Keratinocyte (primary cell): ENCODE measurements around the gene TMEM132A. TPM values are rescaled to one million over a fixed set of nuclear protein-coding genes. Genes with fewer than 3 reads are reported as not detected.

Experiments used
- DNase-seq: peaks from one replicate; pipeline ENCODE4 v3.0.0-alpha.2; 2011; ENCODE audit warnings: low read depth, missing footprints, low spot score
- FAIRE-seq: peaks from 2 replicates; lab custom pipeline; 2011; peaks lifted over from hg19 to GRCh38; lab: Jason Lieb, UNC
- H2AFZ ChIP-seq: 2 replicates; pipeline ENCODE4 v1.6.0; 2012; ENCODE audit warnings: low read length, control low read depth, inconsistent platforms; ENCODE audit not compliant: control insufficient read depth
- H3K27ac ChIP-seq: 2 replicates; pipeline ENCODE4 v1.5.1; 2011; ENCODE audit warnings: low read length; ENCODE audit not compliant: control insufficient read depth, insufficient read depth
- H3K27me3 ChIP-seq: 3 replicates; pipeline ENCODE4 v1.6.0; 2011; ENCODE audit warnings: low read length; ENCODE audit not compliant: control insufficient read depth, insufficient read depth; ENCODE audit errors: extremely low read depth
- H3K36me3 ChIP-seq, 2 experiments: 2 replicates in 1 of 2; 3 replicates in 1 of 2; pipeline ENCODE4 v1.5.1; 2011; ENCODE audit warnings: low read length in 2 of 2, mild to moderate bottlenecking in 1 of 2; ENCODE audit not compliant: control insufficient read depth in 2 of 2, insufficient read depth in 2 of 2; ENCODE audit errors: extremely low read depth in 1 of 2
- H3K4me1 ChIP-seq: 3 replicates; pipeline ENCODE4 v1.5.1; 2011; ENCODE audit warnings: low read length; ENCODE audit not compliant: control insufficient read depth, insufficient read depth; ENCODE audit errors: extremely low read depth
- H3K4me2 ChIP-seq: 3 replicates; pipeline ENCODE4 v1.6.0; 2011; ENCODE audit warnings: low read depth, low read length; ENCODE audit not compliant: control insufficient read depth, insufficient read depth; ENCODE audit errors: extremely low read depth
- H3K4me3 ChIP-seq, 3 experiments: fragments of 200-600 bp in 1 of 3; sonication (generic) in 1 of 3; 2 replicates in 2 of 3; 3 replicates in 1 of 3; pipeline ENCODE4 v1.5.1; 2011 to 2016; ENCODE audit warnings: low read length in 3 of 3, mild to moderate bottlenecking in 3 of 3, control low read depth in 2 of 3, inconsistent platforms in 1 of 3, low read depth in 1 of 3, mixed read lengths in 1 of 3, mixed run types in 1 of 3, moderate library complexity in 1 of 3; ENCODE audit not compliant: control insufficient read depth in 2 of 3, insufficient read depth in 2 of 3; ENCODE audit errors: extremely low read depth in 1 of 3
- H3K79me2 ChIP-seq: 2 replicates; pipeline ENCODE4 v1.6.0; 2012; ENCODE audit warnings: low read length; ENCODE audit not compliant: control insufficient read depth, insufficient read depth
- H3K9ac ChIP-seq: 3 replicates; pipeline ENCODE4 v1.6.0; 2011; ENCODE audit warnings: low read length; ENCODE audit not compliant: control insufficient read depth, insufficient read depth; ENCODE audit errors: extremely low read depth
- H3K9me1 ChIP-seq: 3 replicates; pipeline ENCODE4 v1.6.0; 2011; ENCODE audit warnings: low read length; ENCODE audit not compliant: control insufficient read depth, insufficient read depth; ENCODE audit errors: extremely low read depth
- H3K9me3 ChIP-seq: 2 replicates; pipeline ENCODE4 v1.5.1; 2012; ENCODE audit warnings: low read depth, low read length; ENCODE audit not compliant: control insufficient read depth
- H4K20me1 ChIP-seq: 3 replicates; pipeline ENCODE4 v1.6.0; 2011; ENCODE audit warnings: low read length; ENCODE audit not compliant: control insufficient read depth, insufficient read depth; ENCODE audit errors: extremely low read depth
- CTCF ChIP-seq, 3 experiments: IDR thresholded peaks in 1 of 3; conservative IDR thresholded peaks in 1 of 3; optimal IDR thresholded peaks in 1 of 3; 2 replicates in 2 of 3; 3 replicates in 1 of 3; pipeline versions ENCODE3 to v1.5.1; 2011; ENCODE audit warnings: low read length in 3 of 3, mild to moderate bottlenecking in 3 of 3, moderate library complexity in 2 of 3, control low read depth in 1 of 3, inconsistent platforms in 1 of 3; ENCODE audit not compliant: insufficient read depth in 2 of 3; ENCODE audit errors: extremely low read depth in 1 of 3
- EZH2 ChIP-seq: IDR thresholded peaks from one replicate; pipeline ENCODE4 v1.6.1; 2012; ENCODE audit warnings: inconsistent platforms, mild to moderate bottlenecking, low read length, moderate library complexity
- dilution Hi-C: fragments of 300-500 bp; cut with MboI; formaldehyde crosslinking; loops from one replicate; pipeline ENCODE4 v1.7.0; 2020; ENCODE audit warnings: low sequenced_read_pairs; ENCODE audit not compliant: extremely low pct_ligation_motif_present
- polyA plus RNA-seq, 5 experiments: library from polyadenylated mRNA; depleted of rRNA in 3 of 5; stranded (reverse) in 3 of 5; stranded (forward) in 1 of 5; unstranded in 1 of 5; fragments of >200 nt; gene quantifications; 1 replicate in 1 of 5; 2 replicates in 3 of 5; 3 replicates in 1 of 5; pipeline versions ENCODE4 v1.2.1 to v1.2.3, GENCODE V29; 2011 to 2012; ENCODE audit warnings: missing spikeins in 2 of 5, low read depth in 1 of 5, low replicate concordance in 1 of 5

Gene TMEM132A
- polyA plus RNA-seq, 1 donor (not counting 4 experiments of a cell fraction or from before 2014, with no cell fraction given), result 16.6 TPM

GRCh38 chr11:60889869-60890311 lies 34.4 kb upstream of the TMEM132A start:
- FAIRE-seq (no peak), DNase-seq (no peak)
- TF ChIP-seq EZH2 (no peak), CTCF (optimal IDR thresholded peaks at IDR 0.05 in 1 of 3, IDR thresholded peaks at IDR 0.05 in 1 of 3, conservative IDR thresholded peaks at IDR 0.05 in 1 of 3; ENCODE audit: extremely low read depth in 1 of 3, insufficient read depth in 2 of 3, low read length in 3 of 3) (no peak)
- Histone ChIP-seq H4K20me1 (no peaks in the 10 kb centered on the region), H3K4me3 (no peak overlapping the region), H3K9ac (no peak overlapping the region), H3K4me1 (no peaks in the 10 kb centered on the region), H3K27ac (no peak overlapping the region), H2AFZ (no peak overlapping the region), H3K36me3 (peaks cover 0 to 15% of the 10 kb centered on the region in 2 experiments), H3K9me3 (no peaks in the 10 kb centered on the region), H3K27me3 (no peaks in the 10 kb centered on the region), H3K9me1 (no peaks in the 10 kb centered on the region), H3K4me2 (no peak overlapping the region), H3K79me2 (no peaks in the 10 kb centered on the region)
- dilution Hi-C loops, result no loop called here

- Histone ChIP-seq H3K4me2 (no peak overlapping the region), H3K36me3 (peaks cover 2 to 20% of the 10 kb centered on the region in 2 experiments), H4K20me1 (no peaks in the 10 kb centered on the region), H3K9me1 (no peaks in the 10 kb centered on the region), H3K4me3 (no peak overlapping the region), H3K27ac (no peak overlapping the region), H3K79me2 (no peaks in the 10 kb centered on the region), H3K27me3 (no peaks in the 10 kb centered on the region), H3K9ac (no peak overlapping the region), H3K4me1 (no peaks in the 10 kb centered on the region), H2AFZ (no peak overlapping the region), H3K9me3 (no peaks in the 10 kb centered on the region)
- dilution Hi-C loops, result no loop called here
- TF ChIP-seq CTCF (optimal IDR thresholded peaks at IDR 0.05 in 1 of 3, IDR thresholded peaks at IDR 0.05 in 1 of 3, conservative IDR thresholded peaks at IDR 0.05 in 1 of 3; ENCODE audit: extremely low read depth in 1 of 3, insufficient read depth in 2 of 3, low read length in 3 of 3), result no peak
- TF ChIP-seq EZH2, result no peak
- FAIRE-seq (no peak), DNase-seq (no peak)
Observed at GRCh38 chr11:60890696-60891095, 33.6 kb upstream of the TMEM132A start.
